ENCODE data around the gene TMEM179. TPM values are rescaled to one million over a fixed set of nuclear protein-coding genes. Genes with fewer than 3 reads are reported as not detected.

The TMEM179 gene
- polyA plus RNA-seq, 6 donors from 2014 or later, result not detected

GRCh38 chr14:104634886-104635570 is 30.5 kb upstream of the TMEM179 start:
- ATAC-seq (ENCODE audit: low read depth in 2 of 2), result no peak
- Mint-ChIP-seq H3K4me1 (peaks cover 0 to 4% (median 4%) of the 10 kb centered on the region in 3 donors), H3K27ac (no peak overlapping the region), H3K27me3 (peaks cover 5 to 35% (median 18%) of the 10 kb centered on the region in 3 donors), H3K4me3 (no peak overlapping the region), H3K36me3 (no peaks in the 10 kb centered on the region), H3K9me3 (peaks cover 0 to 3% (median 0%) of the 10 kb centered on the region in 7 donors)
- no peak for DNase-seq

DNA sequence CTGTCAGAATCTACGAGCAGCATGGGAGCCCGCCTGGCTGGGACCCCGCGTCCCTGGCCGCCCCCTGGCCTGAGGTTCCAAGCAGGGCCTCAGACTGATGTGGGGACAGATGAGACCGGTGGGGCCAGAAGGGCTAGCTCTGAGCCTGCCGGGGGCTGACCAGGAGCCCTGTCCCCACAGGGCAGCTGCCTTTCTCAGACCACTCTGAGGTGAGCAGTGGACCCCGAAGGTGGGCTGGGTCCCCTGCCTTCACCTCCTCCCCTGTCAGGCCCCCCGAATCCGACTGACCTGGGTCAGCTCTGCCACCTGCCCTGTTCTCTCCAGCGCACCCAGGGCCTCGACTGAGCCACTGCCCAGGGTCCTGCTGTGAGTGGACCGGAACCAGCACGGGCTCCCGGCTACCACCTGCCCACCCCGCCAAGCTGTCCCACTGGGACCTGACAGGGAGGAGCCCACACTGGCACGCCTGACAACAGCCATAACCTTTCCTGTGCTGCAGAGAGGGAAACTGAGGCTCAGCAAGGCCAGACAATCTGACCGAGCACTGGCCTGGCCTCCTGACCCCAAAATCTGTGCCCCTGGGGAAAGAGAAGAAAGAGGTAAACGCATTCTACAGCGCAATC is 29.7 kb upstream of the TMEM179 start:
- peaks cover under 1 to 2% of the 10 kb centered on the region in 2 donors for H3K36me3 Mint-ChIP-seq
- no peak for ATAC-seq (ENCODE audit: low read depth in 2 of 2)
- H3K4me3 Mint-ChIP-seq, result no peak overlapping the region
- no peak overlapping the region for H3K27ac Mint-ChIP-seq
- H3K27me3 Mint-ChIP-seq, result peaks cover 5 to 30% (median 18%) of the 10 kb centered on the region in 3 donors
- peaks cover under 1 to 9% (median 6%) of the 10 kb centered on the region in 7 donors for H3K9me3 Mint-ChIP-seq
- no peaks in the 10 kb centered on the region for H3K4me1 Mint-ChIP-seq
- no peak for DNase-seq

GRCh38 chr14:104633276-104634137 is 28.9 kb upstream of the TMEM179 start:
- H3K9me3 Mint-ChIP-seq, result peaks cover 5 to 15% (median 11%) of the 10 kb centered on the region in 7 donors

DNA sequence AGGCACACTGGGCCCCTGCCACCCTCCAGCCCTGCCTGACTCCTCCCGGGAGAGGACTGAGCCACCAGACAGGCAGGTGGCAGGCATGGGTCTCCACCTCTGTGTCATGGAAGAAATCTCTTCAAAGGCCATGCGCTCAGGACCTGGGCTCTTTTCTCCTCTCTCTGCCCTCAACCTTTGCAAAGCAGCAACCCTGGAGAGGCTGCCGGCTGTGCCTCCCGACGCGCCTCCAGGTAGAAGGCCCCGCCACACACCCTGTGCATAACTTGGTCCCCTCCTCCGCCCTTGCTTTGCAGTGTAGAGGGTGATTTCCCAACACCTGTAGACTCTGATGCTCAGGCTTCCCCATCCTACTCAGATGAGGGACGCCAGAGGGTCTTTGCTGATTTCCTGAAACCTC is 28.2 kb upstream of the TMEM179 start:
- H3K4me3 Mint-ChIP-seq, result no peak overlapping the region
- H3K36me3 Mint-ChIP-seq, result peaks cover 5 to 13% of the 10 kb centered on the region in 2 donors
- H3K27ac Mint-ChIP-seq, result no peak overlapping the region
- DNase-seq (no peak), ATAC-seq (ENCODE audit: low read depth in 2 of 2) (no peak)
- peaks cover 2 to 33% (median 6%) of the 10 kb centered on the region in 3 donors for H3K27me3 Mint-ChIP-seq
- H3K9me3 Mint-ChIP-seq, result peaks cover 8 to 22% (median 16%) of the 10 kb centered on the region in 7 donors
- H3K4me1 Mint-ChIP-seq, result no peaks in the 10 kb centered on the region

More at GRCh38 chr14:104633276-104634137, 28.9 kb upstream of the TMEM179 start:
- Mint-ChIP-seq H3K36me3 (peaks cover 5 to 7% of the 10 kb centered on the region in 2 donors), H3K27me3 (peaks cover 3 to 28% (median 11%) of the 10 kb centered on the region in 3 donors), H3K27ac (no peak overlapping the region), H3K4me1 (no peaks in the 10 kb centered on the region), H3K4me3 (no peak overlapping the region)
- DNase-seq (no peak), ATAC-seq (ENCODE audit: low read depth in 2 of 2) (no peak)

DNA sequence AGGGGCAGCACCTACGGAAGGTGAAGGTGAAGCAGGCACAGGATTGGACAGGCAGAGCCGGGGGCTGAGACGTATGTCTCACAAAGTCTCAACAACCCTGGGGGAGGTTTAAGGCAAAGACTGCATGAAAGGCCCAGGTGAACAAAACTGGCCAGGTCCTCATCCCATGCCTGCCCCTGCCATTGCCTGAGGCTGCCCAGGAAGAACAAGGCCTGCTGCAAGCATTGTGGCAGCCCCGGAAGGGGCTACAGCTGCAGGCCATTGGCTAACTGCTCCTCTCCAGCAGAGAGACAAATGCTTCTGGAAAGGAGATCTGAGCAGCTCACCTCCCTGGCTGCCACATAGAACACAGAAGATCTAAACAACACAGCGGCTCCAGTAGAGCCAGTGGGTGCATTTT is 20.4 kb upstream of the TMEM179 start:
- DNase-seq (no peak), ATAC-seq (ENCODE audit: low read depth in 2 of 2) (no peak)
- Mint-ChIP-seq H3K27me3 (peaks cover 32 to 58% (median 44%) of the 10 kb centered on the region in 3 donors), H3K36me3 (peaks cover 5 to 33% of the 10 kb centered on the region in 2 donors), H3K27ac (peak overlapping the region in 1 of 6 donors; percentile 31), H3K4me1 (peaks cover 0 to 4% (median 0%) of the 10 kb centered on the region in 3 donors), H3K4me3 (no peak overlapping the region), H3K9me3 (peaks cover 20 to 48% (median 27%) of the 10 kb centered on the region in 7 donors)

DNA sequence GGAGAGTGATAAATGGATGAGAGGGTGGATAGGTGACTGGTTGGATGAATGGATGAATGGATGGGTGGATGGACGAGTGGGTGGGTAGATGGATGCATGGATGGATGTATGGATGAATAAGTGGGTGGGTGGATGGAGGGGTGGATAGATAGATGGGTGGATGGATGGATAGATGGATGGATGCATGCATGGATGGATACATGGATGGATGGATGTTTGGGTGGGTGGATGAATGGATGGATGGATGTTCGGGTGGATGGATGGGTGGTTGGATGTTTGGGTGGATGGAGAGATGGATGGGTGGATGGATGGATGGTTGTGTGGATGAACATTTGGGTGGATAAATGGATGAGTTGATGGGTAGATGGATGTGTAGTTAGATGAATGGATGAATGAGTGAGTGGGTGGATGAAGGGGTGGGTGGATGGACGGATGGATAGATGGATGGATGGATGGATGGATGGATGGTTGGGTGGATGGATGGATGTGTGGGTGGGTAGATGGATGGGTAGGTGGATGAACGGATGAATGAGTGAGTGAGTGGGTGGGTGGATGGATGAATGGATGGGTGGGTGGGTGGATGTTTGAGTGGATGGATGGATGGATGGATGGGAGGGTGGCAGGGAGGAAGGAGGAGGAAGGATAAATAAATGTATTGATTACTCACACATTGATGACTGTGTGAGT is 9.7 kb upstream of the TMEM179 start:
- H3K36me3 Mint-ChIP-seq, result peaks cover 0 to 17% of the 10 kb centered on the region in 2 donors
- no peak overlapping the region for H3K4me3 Mint-ChIP-seq
- peaks cover 0 to 8% (median 0%) of the 10 kb centered on the region in 3 donors for H3K4me1 Mint-ChIP-seq
- DNase-seq (no peak), ATAC-seq (ENCODE audit: low read depth in 2 of 2) (no peak)
- H3K27me3 Mint-ChIP-seq, result peaks cover 30 to 76% (median 55%) of the 10 kb centered on the region in 3 donors
- H3K27ac Mint-ChIP-seq, result no peak overlapping the region
- H3K9me3 Mint-ChIP-seq, result peaks cover 0 to 10% (median under 1%) of the 10 kb centered on the region in 7 donors

- Mint-ChIP-seq H3K36me3 (peaks cover 0 to 13% of the 10 kb centered on the region in 2 donors), H3K4me1 (peaks cover 0 to 8% (median 0%) of the 10 kb centered on the region in 3 donors), H3K27me3 (peaks cover 42 to 74% (median 62%) of the 10 kb centered on the region in 3 donors), H3K4me3 (no peak overlapping the region), H3K9me3 (peaks cover 0 to 10% (median 7%) of the 10 kb centered on the region in 7 donors), H3K27ac (no peak overlapping the region)
- DNase-seq (no peak), ATAC-seq (ENCODE audit: low read depth in 2 of 2) (no peak)
Measured at GRCh38 chr14:104611881-104612280, 7.3 kb upstream of the TMEM179 start.

GRCh38 chr14:104610749-104611310 is 6.3 kb upstream of the TMEM179 start:
- ATAC-seq (ENCODE audit: low read depth in 2 of 2) (no peak), DNase-seq (no peak)
- Mint-ChIP-seq H3K27me3 (peaks cover 46 to 74% (median 66%) of the 10 kb centered on the region in 3 donors), H3K36me3 (peaks cover 0 to 13% of the 10 kb centered on the region in 2 donors), H3K4me3 (peak overlapping the region in 2 of 8 donors; percentile 22 to 36), H3K27ac (peak overlapping the region in 1 of 6 donors; percentile 74), H3K4me1 (peaks cover 0 to 8% (median 0%) of the 10 kb centered on the region in 3 donors), H3K9me3 (peaks cover 0 to 10% (median 9%) of the 10 kb centered on the region in 7 donors)

- no peak for ATAC-seq (ENCODE audit: low read depth in 2 of 2)
- H3K27me3 Mint-ChIP-seq, result peaks cover 55 to 81% (median 75%) of the 10 kb centered on the region in 3 donors
- H3K9me3 Mint-ChIP-seq, result peaks cover 0 to 13% (median 9%) of the 10 kb centered on the region in 7 donors
Measured at GRCh38 chr14:104609666-104610065, 5.1 kb upstream of the TMEM179 start.

GRCh38 chr14:104603711-104604401 is 716 bp downstream of the TMEM179 start:
- H3K36me3 Mint-ChIP-seq, result no peaks in the 10 kb centered on the region
- H3K9me3 Mint-ChIP-seq, result peaks cover 0 to 13% (median 2%) of the 10 kb centered on the region in 7 donors
- no peak overlapping the region for H3K27ac Mint-ChIP-seq
- DNase-seq (no peak), ATAC-seq (ENCODE audit: low read depth in 2 of 2) (no peak)
- H3K27me3 Mint-ChIP-seq, result peaks cover 44 to 93% (median 85%) of the 10 kb centered on the region in 3 donors
- H3K4me3 Mint-ChIP-seq, result no peak overlapping the region
- peaks cover 7 to 18% (median 10%) of the 10 kb centered on the region in 3 donors for H3K4me1 Mint-ChIP-seq

More at GRCh38 chr14:104609666-104610065, 5.1 kb upstream of the TMEM179 start:
- no peak overlapping the region for H3K4me3 Mint-ChIP-seq
- H3K4me1 Mint-ChIP-seq, result peaks cover 0 to 8% (median 3%) of the 10 kb centered on the region in 3 donors
- peaks cover 0 to 13% of the 10 kb centered on the region in 2 donors for H3K36me3 Mint-ChIP-seq
- DNase-seq, result no peak
- H3K27ac Mint-ChIP-seq, result no peak overlapping the region

- ATAC-seq (ENCODE audit: low read depth in 2 of 2) (no peak), DNase-seq (no peak)
- H3K4me3 Mint-ChIP-seq, result peak overlapping the region in 1 of 8 donors; percentile 20
- H3K36me3 Mint-ChIP-seq, result no peaks in the 10 kb centered on the region
- peaks cover 40 to 85% (median 79%) of the 10 kb centered on the region in 3 donors for H3K27me3 Mint-ChIP-seq
- H3K27ac Mint-ChIP-seq, result no peak overlapping the region
- peaks cover 0 to 13% (median 2%) of the 10 kb centered on the region in 7 donors for H3K9me3 Mint-ChIP-seq
- peaks cover 7 to 18% (median 10%) of the 10 kb centered on the region in 3 donors for H3K4me1 Mint-ChIP-seq
Measured at GRCh38 chr14:104602933-104603325, 1.6 kb downstream of the TMEM179 start.

Measured in naive B cell (primary cell).